IMR-90 (cell line): ENCODE data around the gene USP17L27. TPM values are rescaled to one million over a fixed set of nuclear protein-coding genes. Genes with fewer than 3 reads are reported as not detected.
"Not testable (repeated sequence)": the region's sequence is repeated elsewhere in the genome, so short reads cannot be mapped to it uniquely, and the experiment has no call there.

Experiments used
- ATAC-seq: fragments of 200-7000 bp; cut with Tn5 transposase; 2 replicates; pipeline ENCODE4 v1.9.1; 2020; ENCODE audit warnings: low read depth, mild to moderate bottlenecking, moderate library complexity
- BruUV-seq: library from RNA; stranded (reverse); fragments of 400-500 nt; replicated peaks from 2 replicates; lab custom pipeline; 2021; lab: Mats Ljungman, UMichigan
- CTCF ChIA-PET: fragments of 300-600 bp; formaldehyde crosslinking; extraction: SDS; loops from one replicate; lab custom pipeline; 2021; ENCODE audit warnings: antibody characterized with exemption; lab: Yijun Ruan, JAX
- POLR2A ChIA-PET: fragments of 300-600 bp; sonication (Branson Sonifier 250); formaldehyde crosslinking; loops from one replicate; lab custom pipeline; 2022; ENCODE audit warnings: antibody characterized with exemption; ENCODE audit not compliant: unreplicated experiment; lab: Charles Lee
- DNase-seq: peaks from one replicate; pipeline ENCODE4 v3.0.0; 2013
- H2AFZ ChIP-seq: replicated peaks from 2 replicates; pipeline ENCODE3; 2013; ENCODE audit warnings: low read length, mild to moderate bottlenecking; ENCODE audit not compliant: poor library complexity
- H2AK5ac ChIP-seq: 2 replicates; pipeline ENCODE4 v1.6.1; 2013; ENCODE audit warnings: low read depth, low read length, inconsistent platforms
- H2AK9ac ChIP-seq: replicated peaks from 2 replicates; pipeline ENCODE3; 2013; ENCODE audit warnings: mild to moderate bottlenecking, low read depth, low read length, moderate library complexity; ENCODE audit not compliant: poor library complexity
- H2BK120ac ChIP-seq: 2 replicates; pipeline ENCODE4 v1.6.1; 2013; ENCODE audit warnings: low read depth, low read length, inconsistent platforms
- H2BK15ac ChIP-seq: 3 replicates; pipeline ENCODE4 v1.6.1; 2013; ENCODE audit warnings: low read depth, low read length, inconsistent platforms
- H2BK20ac ChIP-seq: 2 replicates; pipeline ENCODE4 v1.6.1; 2013; ENCODE audit warnings: low read depth, mild to moderate bottlenecking, inconsistent platforms, low read length, moderate library complexity
- H2BK5ac ChIP-seq: 2 replicates; pipeline ENCODE4 v1.6.1; 2013; ENCODE audit warnings: mild to moderate bottlenecking, low read depth, low read length, inconsistent platforms; ENCODE audit not compliant: poor library complexity, severe bottlenecking
- H3K14ac ChIP-seq: replicated peaks from 2 replicates; pipeline ENCODE4 v1.6.1; 2013; ENCODE audit warnings: low read depth, low read length, inconsistent platforms
- H3K18ac ChIP-seq: 2 replicates; pipeline ENCODE4 v1.6.1; 2013; ENCODE audit warnings: low read depth, low read length, control low read depth
- H3K23ac ChIP-seq: 2 replicates; pipeline ENCODE4 v1.6.1; 2013; ENCODE audit warnings: low read depth, low read length, inconsistent platforms
- H3K27ac ChIP-seq: 2 replicates; pipeline ENCODE4 v1.5.1; 2013; ENCODE audit warnings: mild to moderate bottlenecking, control low read depth, low read length; ENCODE audit not compliant: insufficient read depth
- H3K27me3 ChIP-seq: 2 replicates; pipeline ENCODE4 v1.6.1; 2013; ENCODE audit warnings: low read length; ENCODE audit not compliant: control insufficient read depth, insufficient read depth
- H3K36me3 ChIP-seq: 2 replicates; pipeline ENCODE4 v1.6.1; 2013; ENCODE audit warnings: low read length, mixed read lengths; ENCODE audit not compliant: control insufficient read depth, insufficient read depth
- H3K4ac ChIP-seq: 2 replicates; pipeline ENCODE4 v1.6.1; 2013; ENCODE audit warnings: low read depth, low read length, inconsistent platforms
- H3K4me1 ChIP-seq: 2 replicates; pipeline ENCODE4 v1.6.1; 2013; ENCODE audit warnings: low read length, mixed read lengths; ENCODE audit not compliant: control insufficient read depth, insufficient read depth
- H3K4me2 ChIP-seq: 2 replicates; pipeline ENCODE4 v1.6.1; 2013; ENCODE audit warnings: low read depth, mild to moderate bottlenecking, control low read depth, low read length, moderate library complexity
- H3K4me3 ChIP-seq: 2 replicates; pipeline ENCODE4 v1.5.1; 2013; ENCODE audit warnings: low read depth, mild to moderate bottlenecking, control low read depth, low read length, moderate library complexity; ENCODE audit not compliant: insufficient read depth
- H3K56ac ChIP-seq: 2 replicates; pipeline ENCODE4 v1.6.1; 2013; ENCODE audit warnings: low read length, inconsistent platforms; ENCODE audit not compliant: insufficient read depth; ENCODE audit errors: extremely low read depth
- H3K79me1 ChIP-seq, 2 experiments: 2 replicates each; pipeline ENCODE4 v1.6.1; 2013; ENCODE audit warnings: low read length in 2 of 2, inconsistent platforms in 1 of 2, low read depth in 1 of 2
- H3K9ac ChIP-seq: 2 replicates; pipeline ENCODE4 v1.6.1; 2013; ENCODE audit warnings: low read depth, low read length, control low read depth
- H3K9me1 ChIP-seq: 2 replicates; pipeline ENCODE4 v1.6.1; 2013; ENCODE audit warnings: low read length, inconsistent platforms; ENCODE audit not compliant: insufficient read depth
- H3K9me3 ChIP-seq: 2 replicates; pipeline ENCODE4 v1.6.1; 2013; ENCODE audit warnings: low read length; ENCODE audit not compliant: control insufficient read depth, insufficient read depth
- H4K20me1 ChIP-seq: 2 replicates; pipeline ENCODE4 v1.6.1; 2013; ENCODE audit warnings: low read length, inconsistent platforms; ENCODE audit not compliant: insufficient read depth
- H4K5ac ChIP-seq: 2 replicates; pipeline ENCODE4 v1.6.1; 2013; ENCODE audit warnings: mild to moderate bottlenecking, low read depth, low read length, control low read depth
- H4K8ac ChIP-seq, 2 experiments: 2 replicates each; pipeline ENCODE4 v1.6.1; 2013; ENCODE audit warnings: low read depth in 2 of 2, low read length in 2 of 2, control low read depth in 1 of 2, inconsistent platforms in 1 of 2
- H4K91ac ChIP-seq: 2 replicates; pipeline ENCODE4 v1.6.1; 2013; ENCODE audit warnings: low read depth, low read length, inconsistent platforms; ENCODE audit not compliant: insufficient read depth
- WGBS, 2 experiments: methylation state at CpG; one replicate each; pipeline versions ENCODE4 v1.1.5 to v1.1.7; 2013; ENCODE audit warnings: missing lambda C conversion rate in 2 of 2; ENCODE audit not compliant: insufficient read length in 1 of 2; ENCODE audit errors: extremely low coverage in 2 of 2; 5-methylcytosine and 5-hydroxymethylcytosine counted together
- dilution Hi-C: fragments of 300-500 bp; cut with HindIII; formaldehyde crosslinking; loops from one replicate; pipeline ENCODE4 v1.14.3; 2018; ENCODE audit warnings: low sequenced_read_pairs; ENCODE audit not compliant: unreplicated experiment
- in situ Hi-C: fragments of 300-500 bp; cut with MboI; formaldehyde crosslinking; loops from 3 replicates; pipeline ENCODE4 v1.14.3; 2019; ENCODE audit warnings: low sequenced_read_pairs, inconsistent platforms, mixed read lengths
- intact Hi-C: fragments of 100-400 bp; cut with micrococcal nuclease; formaldehyde crosslinking; loops from 2 replicates; pipeline ENCODE4 v1.10.0; 2022
- polyA plus RNA-seq, 3 experiments: library from polyadenylated mRNA; depleted of rRNA; stranded (reverse); fragments of >200 nt; gene quantifications; 2 replicates each; pipeline ENCODE4 v1.2.3, GENCODE V29; 2012; ENCODE audit warnings: low replicate concordance in 1 of 3
- total RNA-seq: library from RNA; depleted of rRNA; stranded (reverse); fragments of >200 nt; gene quantifications from 2 replicates; pipeline ENCODE4 v1.2.3, GENCODE V29; 2012; rRNA removed

Gene USP17L27
- total and polyA plus RNA-seq, 2 of the 4 experiments (the other 2 are of a cell fraction): not detected

DNA sequence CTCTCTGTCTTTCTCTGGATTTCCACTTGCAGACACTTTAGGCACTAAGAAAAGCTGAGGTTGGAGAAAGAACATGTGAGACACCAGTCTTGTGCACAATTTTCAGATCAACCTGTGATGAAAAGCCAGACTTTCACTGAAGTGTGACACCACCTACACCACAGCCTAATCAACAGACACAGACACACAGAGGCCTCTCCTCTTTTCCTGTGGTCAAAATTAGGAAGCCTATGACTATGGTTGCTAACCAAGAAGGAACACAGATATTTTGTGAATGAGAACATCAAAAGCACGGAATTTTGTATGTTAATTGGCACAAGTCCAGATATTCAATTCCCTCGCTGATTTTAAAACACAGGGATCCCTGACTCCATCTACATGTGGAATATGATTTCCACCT lies 45.1 kb downstream of the USP17L27 start:
- H3K9me1 ChIP-seq, BruUV-seq, DNase-seq, H4K91ac ChIP-seq, in situ Hi-C loops, H2BK15ac ChIP-seq, H3K18ac ChIP-seq, H3K27ac ChIP-seq, H2AK9ac ChIP-seq, H4K20me1 ChIP-seq, H3K23ac ChIP-seq, ATAC-seq, H3K9me3 ChIP-seq, H2BK120ac ChIP-seq, H3K79me1 ChIP-seq, dilution Hi-C loops, H4K5ac ChIP-seq, H3K14ac ChIP-seq, POLR2A ChIA-PET, H3K9ac ChIP-seq, H2AFZ ChIP-seq, H3K4ac ChIP-seq, H3K27me3 ChIP-seq, H3K4me1 ChIP-seq, H3K4me3 ChIP-seq, H3K4me2 ChIP-seq, H2AK5ac ChIP-seq, intact Hi-C loops, H4K8ac ChIP-seq, H3K36me3 ChIP-seq, H2BK20ac ChIP-seq, H3K56ac ChIP-seq, H2BK5ac ChIP-seq: not testable (repeated sequence)
- CTCF ChIA-PET: interaction anchor here (0.7 kb wide), 1 partner anchor 1515 kb away, joined by 3 read pairs; no protein-coding TSS in a partner anchor
- no CpG with 5 or more reads among the region's 2 CpGs for WGBS, 2 experiments

Other genes starting within 250 kb of the USP17L27 start
- gene FAM90A26, start 173.7 kb upstream of the USP17L27 start, total RNA-seq: not detected in 2 replicates
- not detected in 2 replicates for gene FAM90A26, start 173.7 kb upstream of the USP17L27 start, polyA plus RNA-seq (2012; rRNA removed)
- not detected in 2 replicates for gene USP17L10, start 133.5 kb upstream of the USP17L27 start, total RNA-seq
- gene USP17L10, start 133.5 kb upstream of the USP17L27 start, polyA plus RNA-seq (2012; rRNA removed): not detected in 2 replicates
- gene USP17L11, start 128.7 kb upstream of the USP17L27 start, total RNA-seq: not detected in 2 replicates
- not detected in 2 replicates for gene USP17L11, start 128.7 kb upstream of the USP17L27 start, polyA plus RNA-seq (2012; rRNA removed)
- gene USP17L12, start 124.0 kb upstream of the USP17L27 start, total RNA-seq: not detected in 2 replicates
- gene USP17L12, start 124.0 kb upstream of the USP17L27 start, polyA plus RNA-seq (2012; rRNA removed): not detected in 2 replicates
- gene USP17L13, start 119.3 kb upstream of the USP17L27 start, total RNA-seq: not detected in 2 replicates
- gene USP17L13, start 119.3 kb upstream of the USP17L27 start, polyA plus RNA-seq (2012; rRNA removed): not detected in 2 replicates
- gene USP17L15, start 109.8 kb upstream of the USP17L27 start, total RNA-seq: not detected in 2 replicates
- gene USP17L15, start 109.8 kb upstream of the USP17L27 start, polyA plus RNA-seq (2012; rRNA removed): not detected in 2 replicates
- gene USP17L17, start 100.3 kb upstream of the USP17L27 start, total RNA-seq: not detected in 2 replicates
- not detected in 2 replicates for gene USP17L17, start 100.3 kb upstream of the USP17L27 start, polyA plus RNA-seq (2012; rRNA removed)
- gene USP17L18, start 95.5 kb upstream of the USP17L27 start, total RNA-seq: not detected in 2 replicates
- gene USP17L18, start 95.5 kb upstream of the USP17L27 start, polyA plus RNA-seq (2012; rRNA removed): not detected in 2 replicates
- not detected in 2 replicates for gene USP17L19, start 90.8 kb upstream of the USP17L27 start, total RNA-seq
- gene USP17L19, start 90.8 kb upstream of the USP17L27 start, polyA plus RNA-seq (2012; rRNA removed): not detected in 2 replicates
- not detected in 2 replicates for gene USP17L20, start 86.0 kb upstream of the USP17L27 start, total RNA-seq
- not detected in 2 replicates for gene USP17L20, start 86.0 kb upstream of the USP17L27 start, polyA plus RNA-seq (2012; rRNA removed)
- not detected in 2 replicates for gene USP17L21, start 81.3 kb upstream of the USP17L27 start, total RNA-seq
- gene USP17L21, start 81.3 kb upstream of the USP17L27 start, polyA plus RNA-seq (2012; rRNA removed): not detected in 2 replicates
- not detected in 2 replicates for gene USP17L22, start 76.5 kb upstream of the USP17L27 start, total RNA-seq
- not detected in 2 replicates for gene USP17L22, start 76.5 kb upstream of the USP17L27 start, polyA plus RNA-seq (2012; rRNA removed)
- gene USP17L24, start 19.0 kb upstream of the USP17L27 start, total RNA-seq: not detected in 2 replicates
- not detected in 2 replicates for gene USP17L24, start 19.0 kb upstream of the USP17L27 start, polyA plus RNA-seq (2012; rRNA removed)
- not detected in 2 replicates for gene USP17L25, start 14.2 kb upstream of the USP17L27 start, total RNA-seq
- not detected in 2 replicates for gene USP17L25, start 14.2 kb upstream of the USP17L27 start, polyA plus RNA-seq (2012; rRNA removed)
- not detected in 2 replicates for gene USP17L26, start 9.5 kb upstream of the USP17L27 start, total RNA-seq
- gene USP17L26, start 9.5 kb upstream of the USP17L27 start, polyA plus RNA-seq (2012; rRNA removed): not detected in 2 replicates
- not detected in 2 replicates for gene USP17L5, start 4.7 kb upstream of the USP17L27 start, total RNA-seq
- not detected in 2 replicates for gene USP17L5, start 4.7 kb upstream of the USP17L27 start, polyA plus RNA-seq (2012; rRNA removed)
- not detected in 2 replicates for gene USP17L28, start 4.7 kb downstream of the USP17L27 start, total RNA-seq
- not detected in 2 replicates for gene USP17L28, start 4.7 kb downstream of the USP17L27 start, polyA plus RNA-seq (2012; rRNA removed)
- not detected in 2 replicates for gene USP17L29, start 9.5 kb downstream of the USP17L27 start, total RNA-seq
- gene USP17L29, start 9.5 kb downstream of the USP17L27 start, polyA plus RNA-seq (2012; rRNA removed): not detected in 2 replicates
- not detected in 2 replicates for gene USP17L30, start 19.0 kb downstream of the USP17L27 start, total RNA-seq
- gene USP17L30, start 19.0 kb downstream of the USP17L27 start, polyA plus RNA-seq (2012; rRNA removed): not detected in 2 replicates
- gene DEFB131A, start 100.3 kb downstream of the USP17L27 start, total RNA-seq: not detected in 2 replicates
- not detected in 2 replicates for gene DEFB131A, start 100.3 kb downstream of the USP17L27 start, polyA plus RNA-seq (2012; rRNA removed)